HepG2 (cell line): ENCODE measurements around the gene HDLBP. TPM values are rescaled to one million over a fixed set of nuclear protein-coding genes. Genes with fewer than 3 reads are reported as not detected.

Experiments
- AFF4 ChIP-seq: sonication (generic); formaldehyde crosslinking; IDR thresholded peaks from 2 replicates; pipeline ENCODE4 v1.4.0; 2020; ENCODE audit warnings: missing genetic modification reagents
- AGO1 ChIP-seq: fragments of 200-400 bp; formaldehyde crosslinking; IDR thresholded peaks from 2 replicates; pipeline ENCODE4 v1.6.1; 2017; ENCODE audit warnings: mild to moderate bottlenecking, low read depth, low read length, moderate library complexity; ENCODE audit not compliant: poor library complexity, severe bottlenecking
- AHR ChIP-seq: IDR thresholded peaks from 2 replicates; pipeline ENCODE4 v1.6.1; 2018; ENCODE audit warnings: missing genetic modification reagents, missing compliant biosample characterization
- ATF2 ChIP-seq: sonication (generic); formaldehyde crosslinking; IDR thresholded peaks from 2 replicates; pipeline ENCODE4 v1.4.0; 2020; ENCODE audit warnings: missing genetic modification reagents
- ELK4 ChIP-seq: sonication (generic); formaldehyde crosslinking; IDR thresholded peaks from 2 replicates; pipeline ENCODE4 v1.9.0; 2021; ENCODE audit warnings: missing genetic modification reagents, borderline replicate concordance
- GATAD1 ChIP-seq: IDR thresholded peaks from 2 replicates; pipeline ENCODE4 v1.6.1; 2016; ENCODE audit warnings: missing genetic modification reagents, missing compliant biosample characterization
- HCFC1 ChIP-seq: fragments of 150-350 bp; IDR thresholded peaks from 2 replicates; pipeline ENCODE4 v1.6.1; 2014; ENCODE audit warnings: low read depth, low read length
- IKZF1 ChIP-seq: fragments of 450-650 bp; IDR thresholded peaks from 2 replicates; pipeline ENCODE4 v1.7.1; 2016
- IRF1 ChIP-seq: sonication (generic); formaldehyde crosslinking; IDR thresholded peaks from 2 replicates; pipeline ENCODE4 v1.4.0; 2020; ENCODE audit warnings: low read depth, mild to moderate bottlenecking, missing genetic modification reagents
- KLF11 ChIP-seq: IDR thresholded peaks from 2 replicates; pipeline ENCODE4 v1.6.1; 2016; ENCODE audit warnings: missing compliant biosample characterization
- MED8 ChIP-seq: sonication (generic); formaldehyde crosslinking; IDR thresholded peaks from 2 replicates; pipeline ENCODE4 v1.8.1; 2023; ENCODE audit warnings: mild to moderate bottlenecking, missing genetic modification reagents; ENCODE audit not compliant: insufficient replicate concordance
- NONO ChIP-seq, 2 experiments: fragments of 450-650 bp in 1 of 2; sonication (generic) in 1 of 2; formaldehyde crosslinking in 1 of 2; IDR thresholded peaks in 1 of 2; conservative IDR thresholded peaks in 1 of 2; 2 replicates each; pipeline versions ENCODE4 v1.6.1 to v1.8.0; 2017 to 2022; ENCODE audit warnings: mild to moderate bottlenecking in 1 of 2, missing genetic modification reagents in 1 of 2, moderate library complexity in 1 of 2
- POLR2A ChIP-seq, 2 experiments: IDR thresholded peaks; 2 replicates each; pipeline ENCODE4 v1.6.1; 2011; ENCODE audit warnings: low read depth in 2 of 2, low read length in 2 of 2, mild to moderate bottlenecking in 1 of 2, moderate library complexity in 1 of 2; ENCODE audit not compliant: insufficient read depth in 1 of 2
- RNF2 ChIP-seq: fragments of 450-650 bp; conservative IDR thresholded peaks from 2 replicates; pipeline ENCODE4 v1.6.1; 2016; ENCODE audit warnings: low read depth
- SMARCE1 ChIP-seq: fragments of 450-650 bp; IDR thresholded peaks from 2 replicates; pipeline ENCODE4 v1.6.1; 2017; ENCODE audit warnings: borderline replicate concordance
- THAP11 ChIP-seq: IDR thresholded peaks from 2 replicates; pipeline ENCODE4 v1.6.1; 2016; ENCODE audit warnings: missing biosample characterization, missing genetic modification reagents
- ZNF20 ChIP-seq: sonication (generic); formaldehyde crosslinking; IDR thresholded peaks from 2 replicates; pipeline ENCODE4 v1.4.0; 2020; ENCODE audit warnings: mild to moderate bottlenecking, moderate library complexity, missing genetic modification reagents
- ZNF235 ChIP-seq: sonication (generic); formaldehyde crosslinking; IDR thresholded peaks from 2 replicates; pipeline ENCODE4 v1.8.1; 2023; ENCODE audit warnings: mild to moderate bottlenecking, missing genetic modification reagents, borderline replicate concordance
- ZNF253 ChIP-seq: sonication (generic); formaldehyde crosslinking; IDR thresholded peaks from 2 replicates; pipeline ENCODE4 v1.8.0; 2022; ENCODE audit warnings: mild to moderate bottlenecking, missing genetic modification reagents, borderline replicate concordance
- ZNF777 ChIP-seq: sonication (generic); formaldehyde crosslinking; IDR thresholded peaks from 2 replicates; pipeline ENCODE4 v1.4.0; 2020; ENCODE audit warnings: missing genetic modification reagents
- polyA plus RNA-seq, 8 experiments: library from polyadenylated mRNA; depleted of rRNA in 3 of 8; stranded (reverse) in 7 of 8; unstranded in 1 of 8; fragments of >200 nt; fragmentation: Illumina TruSeq in 4 of 8; extraction: Trizol in 4 of 8; gene quantifications; 2 replicates each; pipeline versions ENCODE4 v1.2.1 to v1.2.3, GENCODE V29; 2011 to 2016; ENCODE audit warnings: low read depth in 4 of 8, missing spikeins in 1 of 8, mixed read lengths in 1 of 8; ENCODE audit not compliant: insufficient read depth in 1 of 8
- total RNA-seq, 5 experiments: library from RNA; depleted of rRNA; stranded (reverse); fragments of >200 nt; fragmentation: Illumina TruSeq; extraction: Trizol; gene quantifications; 2 replicates each; pipeline ENCODE4 v1.2.3, GENCODE V29; 2016; ENCODE audit warnings: low read depth in 1 of 5
- TF ChIP-seq, protein P1 (sequence below): sonication (generic); formaldehyde crosslinking; IDR thresholded peaks from 2 replicates; pipeline ENCODE4 v1.4.0; 2020; ENCODE audit warnings: mild to moderate bottlenecking, low read depth, missing genetic modification reagents

The HDLBP gene
- total and polyA plus RNA-seq, 2 of the 13 experiments (the other 11 are each of a cell fraction or from before 2014, with no cell fraction given), result 464 to 707 TPM

DNA sequence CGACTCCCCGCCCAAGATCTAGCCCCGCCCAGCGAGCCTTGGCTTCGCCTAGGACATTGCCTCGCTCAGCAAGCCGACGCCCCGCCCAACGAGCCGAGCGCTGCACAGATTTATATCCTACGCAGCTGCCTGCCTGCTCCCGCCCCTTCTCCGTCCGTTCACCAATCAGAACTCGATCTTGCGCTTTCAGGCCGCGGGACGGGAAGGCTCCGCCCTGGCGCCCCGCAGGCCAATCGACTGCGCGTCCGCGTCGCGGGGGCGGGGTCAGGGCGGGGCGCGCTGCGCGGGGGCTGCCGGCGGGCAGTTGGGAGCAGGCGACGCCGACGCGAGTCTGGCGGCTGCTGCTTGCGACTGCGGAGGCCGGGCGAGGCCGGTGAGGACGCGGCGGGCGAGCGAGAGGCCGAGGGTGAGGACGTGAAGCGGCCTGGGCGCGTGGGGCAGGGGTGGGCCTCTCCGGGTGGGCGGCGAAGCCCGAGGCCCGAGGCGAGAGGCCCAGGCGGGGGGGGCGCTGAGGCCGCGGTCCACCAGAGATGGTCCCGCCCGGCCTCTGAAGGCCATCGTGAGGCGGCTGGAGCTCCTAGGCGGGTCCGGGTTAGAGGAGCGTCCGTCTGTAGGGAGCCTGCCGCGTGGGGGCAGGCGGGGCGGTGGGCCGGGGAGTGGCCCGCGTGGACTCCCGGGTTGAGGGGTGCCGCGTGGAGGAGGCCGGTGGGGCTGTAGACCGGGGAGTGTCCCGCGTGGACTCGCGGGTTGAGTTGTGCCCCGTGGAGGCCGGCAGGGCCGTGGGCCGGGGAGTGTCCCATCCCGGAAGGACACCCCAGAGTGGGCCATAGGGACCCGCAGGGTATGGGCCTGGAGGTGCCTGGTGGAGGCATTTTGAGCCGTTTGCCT is 40.8 kb upstream of the HDLBP start, which contains the start of gene FARP2 (continued):
- TF ChIP-seq ELK4 (CRISPR knock-in tag) (no peak), ATF2 (CRISPR knock-in tag) (0 out of 2 replicates have a peak, but pooled peaks have one; percentile 39), RNF2 (no peak; the same call in 1 of the 2 replicates), THAP11 (CRISPR knock-in tag) (peak; percentile 49), ZNF777 (CRISPR knock-in tag) (peak; percentile 29; the same call in 1 of the 2 replicates), NONO (IDR thresholded peaks at IDR 0.05) (no peak), NONO (CRISPR knock-in tag; conservative IDR thresholded peaks at IDR 0.05) (peak; percentile 53; the same call in 1 of the 2 replicates), ZNF235 (no peak), IRF1 (CRISPR knock-in tag) (no peak), SMARCE1 (no peak), POLR2A (IDR thresholded peaks at IDR 0.05; ENCODE audit: insufficient read depth in 1 of 2, low read depth in 2 of 2, low read length in 2 of 2) (peak; percentile 85 to 95), AHR (CRISPR knock-in tag) (peak; percentile 39; the same call in 1 of the 2 replicates), IKZF1 (no peak), MED8 (CRISPR knock-in tag) (no peak), ZNF20 (CRISPR knock-in tag) (no peak), KLF11 (no peak), GATAD1 (0 out of 2 replicates have a peak, but pooled peaks have one; percentile 4), AFF4 (CRISPR knock-in tag) (no peak), AGO1 (peak; percentile 56), ZNF253 (CRISPR knock-in tag) (0 out of 2 replicates have a peak, but pooled peaks have one; percentile 71), HCFC1 (0 out of 2 replicates have a peak, but pooled peaks have one; percentile 19)
- TF ChIP-seq, protein P1, sequence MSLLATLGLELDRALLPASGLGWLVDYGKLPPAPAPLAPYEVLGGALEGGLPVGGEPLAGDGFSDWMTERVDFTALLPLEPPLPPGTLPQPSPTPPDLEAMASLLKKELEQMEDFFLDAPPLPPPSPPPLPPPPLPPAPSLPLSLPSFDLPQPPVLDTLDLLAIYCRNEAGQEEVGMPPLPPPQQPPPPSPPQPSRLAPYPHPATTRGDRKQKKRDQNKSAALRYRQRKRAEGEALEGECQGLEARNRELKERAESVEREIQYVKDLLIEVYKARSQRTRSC, result no peak
